Activated naive CD4-positive, alpha-beta T cell treated with anti-CD3 and anti-CD28 coated beads, Interleukin-2, amount 50 U/mL, for 72 hours (primary cell): Measurements from ENCODE around the gene RPP30. TPM values are rescaled to one million over a fixed set of nuclear protein-coding genes. Genes with fewer than 3 reads are reported as not detected.
"Not testable (repeated sequence)": the region's sequence is repeated elsewhere in the genome, so short reads cannot be mapped to it uniquely, and the experiment has no call there.

Experiments
- ATAC-seq, 2 donors: fragments of 150-1000 bp; cut with Tn5 transposase; 2 replicates each; pipeline ENCODE4 v1.10.0; 2021; ENCODE audit warnings: mild to moderate bottlenecking in 2 of 2, moderate library complexity in 2 of 2
- DNase-seq, 2 donors: peaks; one replicate each; pipeline ENCODE4 v3.0.0; 2021 to 2022; ENCODE audit warnings: low spot score in 2 of 2
- H3K27ac Mint-ChIP-seq, 2 donors: one replicate each; pipeline ENCODE4 v1.8.0; 2022; ENCODE audit warnings: mild to moderate bottlenecking in 2 of 2, mixed read lengths in 2 of 2
- H3K36me3 Mint-ChIP-seq, 2 donors: one replicate each; pipeline ENCODE4 v1.8.0; 2022; ENCODE audit warnings: mixed read lengths in 2 of 2
- H3K9me3 Mint-ChIP-seq, 2 donors: one replicate each; pipeline ENCODE4 v1.8.0; 2022; ENCODE audit warnings: mixed read lengths in 2 of 2
- total RNA-seq, 2 donors: library from RNA; stranded (reverse); gene quantifications; one replicate each; pipeline ENCODE4 v1.2.3, GENCODE V29; 2022

The RPP30 gene
- total RNA-seq, 2 donors from 2014 or later, result 106 to 126 TPM

GRCh38 chr10:90859321-90859751, 12.4 kb upstream of the RPP30 start:
- Mint-ChIP-seq H3K36me3 (no peaks in the 10 kb centered on the region), H3K9me3 (no peaks in the 10 kb centered on the region), H3K27ac (no peak overlapping the region)
- peak; percentile 29 to 58 for ATAC-seq
- no peak for DNase-seq

GRCh38 chr10:90860790-90861189, 11.0 kb upstream of the RPP30 start:
- DNase-seq (no peak), ATAC-seq (no peak)
- no peaks in the 10 kb centered on the region for H3K36me3 Mint-ChIP-seq
- no peak overlapping the region for H3K27ac Mint-ChIP-seq
- no peaks in the 10 kb centered on the region for H3K9me3 Mint-ChIP-seq

GRCh38 chr10:90862908-90863514, 8.8 kb upstream of the RPP30 start:
- H3K27ac Mint-ChIP-seq, result no peak overlapping the region
- ATAC-seq (no peak), DNase-seq (no peak)
- H3K36me3 Mint-ChIP-seq, result no peaks in the 10 kb centered on the region
- H3K9me3 Mint-ChIP-seq, result no peaks in the 10 kb centered on the region

- no peak for ATAC-seq
These were observed 6.4 kb upstream of the RPP30 start for GRCh38 chr10:90865401-90865800.

GRCh38 chr10:90866050-90866598, 5.7 kb upstream of the RPP30 start:
- no peaks in the 10 kb centered on the region for H3K36me3 Mint-ChIP-seq

More at GRCh38 chr10:90865401-90865800, 6.4 kb upstream of the RPP30 start:
- Mint-ChIP-seq H3K9me3 (peaks cover 1 to 4% of the 10 kb centered on the region in 2 donors), H3K36me3 (no peaks in the 10 kb centered on the region), H3K27ac (no peak overlapping the region)
- DNase-seq, result no peak

GRCh38 chr10:90871279-90871765, 452 bp upstream of the RPP30 start:
- ATAC-seq (peak; percentile 59 to 62), DNase-seq (peak in 1 of 2 donors; percentile 41)
- peak overlapping the region; percentile 99 to 100 for H3K27ac Mint-ChIP-seq
- H3K9me3 Mint-ChIP-seq, result peaks cover 4 to 6% of the 10 kb centered on the region in 2 donors
- peaks cover 15 to 31% of the 10 kb centered on the region in 2 donors for H3K36me3 Mint-ChIP-seq

More at GRCh38 chr10:90866050-90866598, 5.7 kb upstream of the RPP30 start:
- DNase-seq (no peak), ATAC-seq (no peak)
- no peak overlapping the region for H3K27ac Mint-ChIP-seq
- peaks cover 4 to 6% of the 10 kb centered on the region in 2 donors for H3K9me3 Mint-ChIP-seq

GRCh38 chr10:90872648-90873020, 860 bp downstream of the RPP30 start:
- peak; percentile 73 to 82 for ATAC-seq
- peaks cover 4 to 6% of the 10 kb centered on the region in 2 donors for H3K9me3 Mint-ChIP-seq
- H3K36me3 Mint-ChIP-seq, result peaks cover 19 to 43% of the 10 kb centered on the region in 2 donors
- peak in 1 of 2 donors; percentile 26 for DNase-seq
- peak overlapping the region; percentile 99 to 100 for H3K27ac Mint-ChIP-seq

- peak overlapping the region in 1 of 2 donors; percentile 2 for H3K27ac Mint-ChIP-seq
- ATAC-seq, result peak; percentile 16 to 79
- peaks cover 9 to 40% of the 10 kb centered on the region in 2 donors for H3K36me3 Mint-ChIP-seq
- DNase-seq, result no peak
- H3K9me3 Mint-ChIP-seq, result no peaks in the 10 kb centered on the region
These were observed 7.3 kb downstream of the RPP30 start for GRCh38 chr10:90879062-90879461.

GRCh38 chr10:90880059-90880719, 8.4 kb downstream of the RPP30 start:
- H3K9me3 Mint-ChIP-seq, DNase-seq: not testable (repeated sequence)
- H3K27ac Mint-ChIP-seq, result peak overlapping the region in 1 of 2 donors; percentile 14
- peaks cover 9 to 37% of the 10 kb centered on the region in 2 donors for H3K36me3 Mint-ChIP-seq
- peak; percentile 14 to 41 for ATAC-seq

GRCh38 chr10:90884431-90884830, 12.7 kb downstream of the RPP30 start:
- Mint-ChIP-seq H3K27ac (no peak overlapping the region), H3K9me3 (no peaks in the 10 kb centered on the region), H3K36me3 (peaks cover 8 to 28% of the 10 kb centered on the region in 2 donors)
- DNase-seq (no peak), ATAC-seq (no peak)

GRCh38 chr10:90885176-90885575, 13.4 kb downstream of the RPP30 start:
- H3K9me3 Mint-ChIP-seq, result no peaks in the 10 kb centered on the region
- no peak for DNase-seq
- no peak for ATAC-seq
- no peak overlapping the region for H3K27ac Mint-ChIP-seq
- peaks cover 8 to 22% of the 10 kb centered on the region in 2 donors for H3K36me3 Mint-ChIP-seq

GRCh38 chr10:90887555-90887954, 15.8 kb downstream of the RPP30 start:
- ATAC-seq (no peak), DNase-seq (no peak)
- H3K27ac Mint-ChIP-seq, result no peak overlapping the region
- H3K9me3 Mint-ChIP-seq, result no peaks in the 10 kb centered on the region
- H3K36me3 Mint-ChIP-seq, result peaks cover 19 to 33% of the 10 kb centered on the region in 2 donors

- DNase-seq, result no peak
- no peak for ATAC-seq
- Mint-ChIP-seq H3K27ac (no peak overlapping the region), H3K9me3 (no peaks in the 10 kb centered on the region), H3K36me3 (peaks cover 20 to 34% of the 10 kb centered on the region in 2 donors)
These were observed 16.6 kb downstream of the RPP30 start for GRCh38 chr10:90888387-90888786.

- no peak for ATAC-seq
- no peak for DNase-seq
- Mint-ChIP-seq H3K27ac (no peak overlapping the region), H3K36me3 (peaks cover 25 to 34% of the 10 kb centered on the region in 2 donors), H3K9me3 (no peaks in the 10 kb centered on the region)
These were observed 17.9 kb downstream of the RPP30 start for GRCh38 chr10:90889636-90890035.

GRCh38 chr10:90890347-90890746, 18.6 kb downstream of the RPP30 start:
- Mint-ChIP-seq H3K36me3 (peaks cover 27 to 32% of the 10 kb centered on the region in 2 donors), H3K27ac (no peak overlapping the region), H3K9me3 (no peaks in the 10 kb centered on the region)
- DNase-seq, result no peak
- ATAC-seq, result no peak

- Mint-ChIP-seq H3K9me3 (no peaks in the 10 kb centered on the region), H3K36me3 (peaks cover 19 to 23% of the 10 kb centered on the region in 2 donors), H3K27ac (peak overlapping the region in 1 of 2 donors; percentile 30)
- ATAC-seq, result no peak
- DNase-seq, result no peak
These were observed 21.4 kb downstream of the RPP30 start for GRCh38 chr10:90893190-90893589.

- H3K9me3 Mint-ChIP-seq, DNase-seq, H3K27ac Mint-ChIP-seq: not testable (repeated sequence)
- ATAC-seq, result peak in 1 of 2 donors; percentile 34
- H3K36me3 Mint-ChIP-seq, result peaks cover 6 to 13% of the 10 kb centered on the region in 2 donors
These were observed 25.1 kb downstream of the RPP30 start for GRCh38 chr10:90896916-90897315.
